ENCODE data around the gene CCM2L. TPM values are rescaled to one million over a fixed set of nuclear protein-coding genes. Genes with fewer than 3 reads are reported as not detected.
A peak's percentile ranks its signal among the peaks of the same experiment; 100 is the strongest.

CCM2L gene
- total and polyA plus RNA-seq, 2 donors (not counting 1 experiment from before 2014, with no cell fraction given), result not detected

- DNase-seq (no peak), ATAC-seq (ENCODE audit: low read depth) (no peak)
- H3K4me2 ChIP-seq (replicated peaks; ENCODE audit: low read depth, low read length, poor library complexity, severe bottlenecking), result no peak overlapping the region
- intact Hi-C loops (cut with micrococcal nuclease), result no loop called here
- H3K4me3 Mint-ChIP-seq, result no peak overlapping the region
- TF ChIP-seq CTCF (IDR thresholded peaks at IDR 0.05) (no peak), EZH2 (IDR thresholded peaks at IDR 0.05; ENCODE audit: borderline replicate concordance, insufficient read depth, low read depth, low read length, poor library complexity, severe bottlenecking) (no peak)
- H3K9ac ChIP-seq (ENCODE audit: low read length), result no peak overlapping the region
- peak overlapping the region in 1 of 5 experiments; percentile 52 for H3K4me3 ChIP-seq (ENCODE audit: control extremely low read depth in 1 of 5, extremely low read depth in 1 of 5, insufficient read depth in 1 of 5, low read depth in 2 of 5, low read length in 4 of 5)
- no peaks in the 10 kb centered on the region for H4K20me1 ChIP-seq (ENCODE audit: control insufficient read depth, insufficient read depth, low read length, poor library complexity, severe bottlenecking)
- H3K36me3 ChIP-seq (replicated peaks in 1 of 2; ENCODE audit: control extremely low read depth in 1 of 2, control insufficient read depth in 1 of 2, extremely low read depth in 1 of 2, insufficient read depth in 2 of 2, low read length in 1 of 2), result peaks cover 0 to 1% of the 10 kb centered on the region in 2 experiments
- peak overlapping the region in 1 of 2 donors; percentile 12 for H3K27ac ChIP-seq (ENCODE audit: low read length in 2 of 2)
- peaks cover 12 to 22% of the 10 kb centered on the region in 2 donors for H3K4me1 ChIP-seq (ENCODE audit: control insufficient read depth in 2 of 2, insufficient read depth in 2 of 2, low read length in 2 of 2)
- ChIA-PET POLR2A (interaction anchor here (1.0 kb wide), 1 partner anchor 11 kb away, joined by 3 read pairs; no protein-coding TSS in a partner anchor), CTCF (interaction anchor here (1.1 to 6.8 kb wide), 2 partner anchors 11 to 27 kb away, joined by 4 to 27 read pairs; no protein-coding TSS in a partner anchor)
- no peaks in the 10 kb centered on the region for H3K9me3 Mint-ChIP-seq (ENCODE audit: insufficient read depth)
- H3K27ac Mint-ChIP-seq, result peak overlapping the region; percentile 3
- H3K4me1 Mint-ChIP-seq, result peaks cover 38% of the 10 kb centered on the region
- H3K79me2 ChIP-seq (ENCODE audit: control insufficient read depth, insufficient read depth, low read length), result peaks cover 15% of the 10 kb centered on the region
- WGBS (ENCODE audit: insufficient coverage), result no CpG with 5 or more reads among the region's 4 CpGs
- no peaks in the 10 kb centered on the region for H3K27me3 ChIP-seq (replicated peaks in 1 of 4; ENCODE audit: control extremely low read depth in 1 of 4, control insufficient read depth in 3 of 4, insufficient read depth in 4 of 4, low read length in 3 of 4)
- H3K27me3 Mint-ChIP-seq, result no peaks in the 10 kb centered on the region
- H2AFZ ChIP-seq (ENCODE audit: insufficient read depth, low read depth, low read length, poor library complexity, severe bottlenecking), result no peak overlapping the region
- H3K9me3 ChIP-seq (ENCODE audit: control extremely low read depth in 1 of 3, control insufficient read depth in 2 of 3, insufficient read depth in 1 of 3, low read length in 2 of 3), result no peaks in the 10 kb centered on the region
These were observed 53.5 kb downstream of the CCM2L start for GRCh38 chr20:32063695-32064094.

GRCh38 chr20:32064667-32065066 is 54.4 kb downstream of the CCM2L start:
- Histone ChIP-seq H3K4me3 (ENCODE audit: control extremely low read depth in 1 of 5, extremely low read depth in 1 of 5, insufficient read depth in 1 of 5, low read depth in 2 of 5, low read length in 4 of 5) (no peak overlapping the region), H3K4me1 (ENCODE audit: control insufficient read depth in 2 of 2, insufficient read depth in 2 of 2, low read length in 2 of 2) (peaks cover 18 to 28% of the 10 kb centered on the region in 2 donors), H4K20me1 (ENCODE audit: control insufficient read depth, insufficient read depth, low read length, poor library complexity, severe bottlenecking) (no peaks in the 10 kb centered on the region), H3K36me3 (replicated peaks in 1 of 2; ENCODE audit: control extremely low read depth in 1 of 2, control insufficient read depth in 1 of 2, extremely low read depth in 1 of 2, insufficient read depth in 2 of 2, low read length in 1 of 2) (peaks cover 0 to 1% of the 10 kb centered on the region in 2 experiments), H3K9me3 (ENCODE audit: control extremely low read depth in 1 of 3, control insufficient read depth in 2 of 3, insufficient read depth in 1 of 3, low read length in 2 of 3) (no peaks in the 10 kb centered on the region), H3K27me3 (replicated peaks in 1 of 4; ENCODE audit: control extremely low read depth in 1 of 4, control insufficient read depth in 3 of 4, insufficient read depth in 4 of 4, low read length in 3 of 4) (no peaks in the 10 kb centered on the region), H3K9ac (ENCODE audit: low read length) (no peak overlapping the region), H3K4me2 (replicated peaks; ENCODE audit: low read depth, low read length, poor library complexity, severe bottlenecking) (no peak overlapping the region), H3K27ac (ENCODE audit: low read length in 2 of 2) (no peak overlapping the region), H2AFZ (ENCODE audit: insufficient read depth, low read depth, low read length, poor library complexity, severe bottlenecking) (no peak overlapping the region), H3K79me2 (ENCODE audit: control insufficient read depth, insufficient read depth, low read length) (peaks cover 14% of the 10 kb centered on the region)
- peak overlapping the region; percentile 46 for H3K27ac Mint-ChIP-seq
- no peaks in the 10 kb centered on the region for H3K27me3 Mint-ChIP-seq
- DNase-seq (no peak), ATAC-seq (ENCODE audit: low read depth) (no peak)
- intact Hi-C loops (cut with micrococcal nuclease), result no loop called here
- H3K4me1 Mint-ChIP-seq, result peaks cover 45% of the 10 kb centered on the region
- no peak for TF ChIP-seq CTCF (IDR thresholded peaks at IDR 0.05)
- no peak for TF ChIP-seq EZH2 (IDR thresholded peaks at IDR 0.05; ENCODE audit: borderline replicate concordance, insufficient read depth, low read depth, low read length, poor library complexity, severe bottlenecking)
- no peak overlapping the region for H3K4me3 Mint-ChIP-seq
- POLR2A ChIA-PET, result interaction anchor here (0.6 kb wide), 1 partner anchor 445 kb away, joined by 3 read pairs; no protein-coding TSS in a partner anchor
- CTCF ChIA-PET, result interaction anchor here (6.8 kb wide), 1 partner anchor 26 kb away, joined by 27 read pairs; no protein-coding TSS in a partner anchor
- WGBS (ENCODE audit: insufficient coverage), result 74% methylated on average over 6 of the region's 7 CpGs
- no peaks in the 10 kb centered on the region for H3K9me3 Mint-ChIP-seq (ENCODE audit: insufficient read depth)
